ENCODE results near the gene ERBB4.

Gene ERBB4

DNA sequence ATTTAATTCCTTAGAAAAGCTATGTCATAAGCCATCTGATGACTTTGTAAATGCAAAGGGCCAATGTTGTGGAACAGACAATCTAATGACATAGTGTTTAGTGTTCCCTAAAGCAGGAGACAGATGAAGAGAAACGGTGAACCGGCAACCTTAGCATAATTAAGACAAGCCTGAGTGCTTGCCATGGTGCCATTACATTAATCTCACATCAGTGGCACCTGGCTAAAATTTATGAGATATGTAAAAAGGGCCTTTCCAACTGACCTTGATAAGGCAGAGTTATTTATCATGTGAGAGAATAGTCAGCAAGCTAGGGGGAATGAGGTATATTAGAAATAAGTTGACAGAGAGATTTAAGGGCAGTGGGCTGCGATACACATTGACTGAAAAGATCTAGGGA is 261.8 kb downstream of the ERBB4 start:
- Histone ChIP-seq H3K4me2 (ENCODE audit: low read length) (no peak overlapping the region), H3K9ac (no peak overlapping the region), H3K9me3 (ENCODE audit: control insufficient read depth, low read length) (no peaks in the 10 kb centered on the region), H3K79me2 (no peaks in the 10 kb centered on the region), H3K4me1 (no peaks in the 10 kb centered on the region), H3K27me3 (ENCODE audit: control insufficient read depth, insufficient read depth, low read length) (no peaks in the 10 kb centered on the region), H3K4me3 (ENCODE audit: low read depth, low read length) (no peak overlapping the region), H3K27ac (no peak overlapping the region), H3K36me3 (ENCODE audit: control insufficient read depth, insufficient read depth, low read length) (no peaks in the 10 kb centered on the region), H2AFZ (no peak overlapping the region)
- TF ChIP-seq, protein P1, sequence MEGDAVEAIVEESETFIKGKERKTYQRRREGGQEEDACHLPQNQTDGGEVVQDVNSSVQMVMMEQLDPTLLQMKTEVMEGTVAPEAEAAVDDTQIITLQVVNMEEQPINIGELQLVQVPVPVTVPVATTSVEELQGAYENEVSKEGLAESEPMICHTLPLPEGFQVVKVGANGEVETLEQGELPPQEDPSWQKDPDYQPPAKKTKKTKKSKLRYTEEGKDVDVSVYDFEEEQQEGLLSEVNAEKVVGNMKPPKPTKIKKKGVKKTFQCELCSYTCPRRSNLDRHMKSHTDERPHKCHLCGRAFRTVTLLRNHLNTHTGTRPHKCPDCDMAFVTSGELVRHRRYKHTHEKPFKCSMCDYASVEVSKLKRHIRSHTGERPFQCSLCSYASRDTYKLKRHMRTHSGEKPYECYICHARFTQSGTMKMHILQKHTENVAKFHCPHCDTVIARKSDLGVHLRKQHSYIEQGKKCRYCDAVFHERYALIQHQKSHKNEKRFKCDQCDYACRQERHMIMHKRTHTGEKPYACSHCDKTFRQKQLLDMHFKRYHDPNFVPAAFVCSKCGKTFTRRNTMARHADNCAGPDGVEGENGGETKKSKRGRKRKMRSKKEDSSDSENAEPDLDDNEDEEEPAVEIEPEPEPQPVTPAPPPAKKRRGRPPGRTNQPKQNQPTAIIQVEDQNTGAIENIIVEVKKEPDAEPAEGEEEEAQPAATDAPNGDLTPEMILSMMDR (IDR thresholded peaks at IDR 0.05) = no peak

- Histone ChIP-seq H3K9me3 (ENCODE audit: control insufficient read depth, low read length) (no peaks in the 10 kb centered on the region), H3K4me1 (no peaks in the 10 kb centered on the region), H3K27me3 (ENCODE audit: control insufficient read depth, insufficient read depth, low read length) (no peaks in the 10 kb centered on the region), H2AFZ (no peak overlapping the region), H3K4me2 (ENCODE audit: low read length) (no peak overlapping the region), H3K9ac (no peak overlapping the region), H3K79me2 (no peaks in the 10 kb centered on the region), H3K36me3 (ENCODE audit: control insufficient read depth, insufficient read depth, low read length) (no peaks in the 10 kb centered on the region), H3K27ac (no peak overlapping the region), H3K4me3 (ENCODE audit: low read depth, low read length) (no peak overlapping the region)
- TF ChIP-seq, protein P1 (IDR thresholded peaks at IDR 0.05) = no peak
Observed at GRCh38 chr2:212274215-212274614, 264.4 kb downstream of the ERBB4 start.

- TF ChIP-seq, protein P1 (IDR thresholded peaks at IDR 0.05) = no peak
- H3K4me2 ChIP-seq (ENCODE audit: low read length) = no peak overlapping the region
- H3K27ac ChIP-seq = no peak overlapping the region
- no peaks in the 10 kb centered on the region for H3K27me3 ChIP-seq (ENCODE audit: control insufficient read depth, insufficient read depth, low read length)
- no peaks in the 10 kb centered on the region for H3K4me1 ChIP-seq
- H3K9ac ChIP-seq = no peak overlapping the region
- H3K4me3 ChIP-seq (ENCODE audit: low read depth, low read length) = no peak overlapping the region
- H3K79me2 ChIP-seq = no peaks in the 10 kb centered on the region
- H2AFZ ChIP-seq = no peak overlapping the region
- H3K36me3 ChIP-seq (ENCODE audit: control insufficient read depth, insufficient read depth, low read length) = no peaks in the 10 kb centered on the region
- H3K9me3 ChIP-seq (ENCODE audit: control insufficient read depth, low read length) = no peaks in the 10 kb centered on the region
Observed at GRCh38 chr2:212271583-212271982, 267.0 kb downstream of the ERBB4 start.

DNA sequence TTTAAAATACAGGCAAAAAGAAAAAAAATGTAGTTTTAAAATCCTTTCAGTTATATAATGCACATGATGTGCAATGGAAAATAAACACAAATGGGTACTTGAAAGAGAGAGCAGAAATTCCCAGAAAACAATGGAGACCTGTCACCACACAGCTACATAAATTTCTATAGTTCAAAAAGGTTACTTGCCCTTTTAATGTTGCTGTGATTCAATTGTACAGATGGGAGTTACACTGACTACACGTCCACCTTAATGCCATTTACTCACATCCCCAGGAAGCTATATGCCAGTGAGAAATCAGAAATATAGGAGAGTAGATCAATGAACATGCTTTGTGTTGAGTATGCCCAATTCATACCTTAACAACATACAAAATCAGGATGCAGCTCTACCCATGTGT is 269.6 kb downstream of the ERBB4 start:
- no peak overlapping the region for H3K27ac ChIP-seq

DNA sequence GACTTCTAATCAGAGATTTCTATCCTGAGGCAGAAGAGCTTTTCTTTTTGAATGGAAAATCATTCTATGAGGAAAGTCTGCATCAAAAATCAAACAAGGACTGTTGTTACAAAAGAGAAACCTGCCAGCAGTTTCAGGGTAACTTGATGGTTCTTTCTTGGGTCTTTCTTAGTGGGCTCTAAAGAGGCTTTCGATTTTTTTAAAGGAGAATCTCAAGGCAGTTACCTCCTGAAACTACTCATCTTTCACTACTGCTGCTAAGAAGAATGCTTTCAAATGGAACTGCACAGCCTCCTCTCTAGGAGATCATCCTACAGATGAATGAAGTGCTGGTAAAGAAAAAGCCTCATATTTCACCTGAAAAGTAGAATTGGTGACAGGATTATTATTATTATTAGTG is 272.3 kb downstream of the ERBB4 start:
- Histone ChIP-seq H3K36me3 (ENCODE audit: control insufficient read depth, insufficient read depth, low read length) (no peaks in the 10 kb centered on the region), H3K4me3 (ENCODE audit: low read depth, low read length) (no peak overlapping the region)

More for the DNA sequence above, 269.6 kb downstream of the ERBB4 start:
- Histone ChIP-seq H3K9me3 (ENCODE audit: control insufficient read depth, low read length) (no peaks in the 10 kb centered on the region), H3K4me3 (ENCODE audit: low read depth, low read length) (no peak overlapping the region), H2AFZ (no peak overlapping the region), H3K9ac (no peak overlapping the region), H3K4me2 (ENCODE audit: low read length) (no peak overlapping the region), H3K4me1 (no peaks in the 10 kb centered on the region), H3K27me3 (ENCODE audit: control insufficient read depth, insufficient read depth, low read length) (no peaks in the 10 kb centered on the region), H3K79me2 (no peaks in the 10 kb centered on the region), H3K36me3 (ENCODE audit: control insufficient read depth, insufficient read depth, low read length) (no peaks in the 10 kb centered on the region)
- TF ChIP-seq, protein P1 (IDR thresholded peaks at IDR 0.05) = no peak

More for the DNA sequence above, 272.3 kb downstream of the ERBB4 start:
- H3K4me2 ChIP-seq (ENCODE audit: low read length) = no peak overlapping the region
- no peaks in the 10 kb centered on the region for H3K4me1 ChIP-seq
- H3K9me3 ChIP-seq (ENCODE audit: control insufficient read depth, low read length) = no peaks in the 10 kb centered on the region
- no peak overlapping the region for H3K27ac ChIP-seq
- no peak overlapping the region for H2AFZ ChIP-seq
- no peaks in the 10 kb centered on the region for H3K79me2 ChIP-seq
- H3K9ac ChIP-seq = no peak overlapping the region
- no peaks in the 10 kb centered on the region for H3K27me3 ChIP-seq (ENCODE audit: control insufficient read depth, insufficient read depth, low read length)
- TF ChIP-seq, protein P1 (IDR thresholded peaks at IDR 0.05) = no peak
